Measurements from ENCODE around the gene ZNF813. TPM values are rescaled to one million over a fixed set of nuclear protein-coding genes. Genes with fewer than 3 reads are reported as not detected.

ZNF813 gene
- total and polyA plus RNA-seq, 5 donors: 0.86 to 2.4 (median 1.7) TPM

DNA sequence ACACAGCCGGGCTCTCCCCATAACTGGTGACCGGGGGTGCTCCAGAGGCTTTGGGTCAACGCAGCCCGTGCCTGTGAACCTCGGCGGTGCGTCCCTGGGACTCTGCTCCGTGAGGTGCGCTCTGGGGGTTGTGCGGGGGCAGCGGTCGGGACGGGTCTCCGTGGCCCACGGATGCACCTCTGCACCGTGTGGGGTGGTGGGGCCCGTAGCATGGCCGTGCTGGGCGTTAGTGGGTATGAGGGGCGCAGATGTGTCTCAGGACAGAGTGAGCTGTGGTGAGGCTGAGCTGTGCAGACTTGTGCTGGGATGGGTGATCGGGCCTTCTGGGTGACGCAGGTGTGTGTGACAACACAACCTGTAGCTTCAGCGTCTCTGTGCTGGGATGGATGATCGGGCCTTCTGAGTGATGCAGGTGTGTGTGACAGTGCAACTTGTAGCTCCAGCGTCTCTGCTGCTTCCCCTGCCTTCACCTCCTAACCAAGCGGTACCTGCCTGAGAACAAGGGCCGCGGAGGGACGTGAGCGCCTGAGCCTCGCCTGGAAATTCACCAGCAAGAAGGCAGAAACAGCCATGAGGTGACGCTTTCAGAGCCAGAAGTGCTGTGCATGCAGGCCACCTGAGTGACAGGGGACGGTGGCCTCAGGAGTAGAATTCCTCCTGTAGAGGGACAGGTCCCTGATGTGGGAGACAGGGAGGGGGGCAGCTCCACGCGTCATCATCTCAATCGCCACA lies 71.0 kb downstream of the ZNF813 start:
- no peaks in the 10 kb centered on the region for H3K27me3 ChIP-seq (ENCODE audit: control insufficient read depth, insufficient read depth)
- no peaks in the 10 kb centered on the region for H3K4me1 ChIP-seq (ENCODE audit: control insufficient read depth, insufficient read depth, low read length)
- intact Hi-C loops (cut with DNase I): no loop called here
- H3K4me3 ChIP-seq (ENCODE audit: low read length): peak overlapping the region; percentile 39
- WGBS: 57% methylated on average over 36 of the region's 36 CpGs
- peak overlapping the region; percentile 34 for H3K27ac ChIP-seq (ENCODE audit: low read length)
- H3K9me3 ChIP-seq (ENCODE audit: control insufficient read depth, low read length): no peaks in the 10 kb centered on the region
- peak in 1 of 2 donors; percentile 38 for ATAC-seq
- peak in 1 of 3 donors; percentile 65 for DNase-seq

DNA sequence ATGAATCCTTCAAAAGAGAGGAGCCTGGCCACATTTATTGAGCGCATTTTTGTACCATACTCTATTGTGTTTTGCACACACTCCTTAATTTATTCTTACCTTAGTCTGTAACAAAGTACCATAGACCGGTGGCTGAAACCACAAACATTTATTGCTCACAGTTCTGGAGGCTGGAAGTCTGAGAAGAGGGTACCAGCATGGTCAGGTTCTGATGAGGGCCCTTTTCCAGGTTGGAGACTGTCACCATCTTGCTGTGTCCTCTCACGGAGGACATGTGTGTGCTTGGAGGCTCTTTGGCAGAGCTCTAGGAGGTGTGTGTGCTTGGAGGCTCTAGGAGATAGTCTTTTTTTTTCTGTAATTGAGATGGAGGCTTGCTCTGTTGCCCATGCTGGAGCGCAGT lies 72.6 kb downstream of the ZNF813 start:
- Histone ChIP-seq H3K27ac (ENCODE audit: low read length) (no peak overlapping the region), H3K4me3 (ENCODE audit: low read length) (no peak overlapping the region), H3K9me3 (ENCODE audit: control insufficient read depth, low read length) (no peaks in the 10 kb centered on the region), H3K4me1 (ENCODE audit: control insufficient read depth, insufficient read depth, low read length) (no peaks in the 10 kb centered on the region), H3K27me3 (ENCODE audit: control insufficient read depth, insufficient read depth) (no peaks in the 10 kb centered on the region)
- WGBS: 83% methylated on average over 4 of the region's 4 CpGs
- ATAC-seq: no peak
- intact Hi-C loops (cut with DNase I): no loop called here
- DNase-seq: no peak

- DNase-seq (no peak), ATAC-seq (no peak)
- intact Hi-C loops (cut with DNase I): no loop called here
- 100% methylated on average over 1 of the region's 1 CpG for WGBS
- Histone ChIP-seq H3K4me3 (ENCODE audit: low read length) (no peak overlapping the region), H3K27me3 (ENCODE audit: control insufficient read depth, insufficient read depth) (no peaks in the 10 kb centered on the region), H3K27ac (ENCODE audit: low read length) (no peak overlapping the region), H3K9me3 (ENCODE audit: control insufficient read depth, low read length) (no peaks in the 10 kb centered on the region), H3K4me1 (ENCODE audit: control insufficient read depth, insufficient read depth, low read length) (no peaks in the 10 kb centered on the region)
These were observed 74.4 kb downstream of the ZNF813 start for GRCh38 chr19:53541971-53542370.

GRCh38 chr19:53545271-53546065 lies 77.9 kb downstream of the ZNF813 start:
- DNase-seq: no peak
- Histone ChIP-seq H3K9me3 (ENCODE audit: control insufficient read depth, low read length) (no peaks in the 10 kb centered on the region), H3K4me1 (ENCODE audit: control insufficient read depth, insufficient read depth, low read length) (no peaks in the 10 kb centered on the region), H3K4me3 (ENCODE audit: low read length) (no peak overlapping the region), H3K27me3 (ENCODE audit: control insufficient read depth, insufficient read depth) (no peaks in the 10 kb centered on the region), H3K27ac (ENCODE audit: low read length) (no peak overlapping the region)
- peak; percentile 29 to 39 for ATAC-seq
- intact Hi-C loops (cut with DNase I): no loop called here
- WGBS: 87% methylated on average over 25 of the region's 25 CpGs

Other genes starting within 250 kb of the ZNF813 start
- 10 to 100 TPM; 18.7 to 27.9 (median 25.7) TPM for gene ZNF677, start 212.9 kb upstream of the ZNF813 start, total RNA-seq
- gene ZNF677, start 212.9 kb upstream of the ZNF813 start, polyA plus RNA-seq: 18.8 TPM
- gene VN1R2, start 209.4 kb upstream of the ZNF813 start, total RNA-seq: not detected
- gene VN1R2, start 209.4 kb upstream of the ZNF813 start, polyA plus RNA-seq: not detected
- not detected for gene VN1R4, start 200.0 kb upstream of the ZNF813 start, total RNA-seq
- not detected for gene VN1R4, start 200.0 kb upstream of the ZNF813 start, polyA plus RNA-seq
- gene ZNF845, start 134.0 kb upstream of the ZNF813 start, total RNA-seq: 1 to 10 TPM; 3.7 to 4.8 (median 4.4) TPM
- 2.0 TPM for gene ZNF845, start 134.0 kb upstream of the ZNF813 start, polyA plus RNA-seq
- 1 to 10 TPM; 5.4 to 9.3 (median 7.1) TPM for gene ZNF525, start 102.0 kb upstream of the ZNF813 start, total RNA-seq
- 2.1 TPM for gene ZNF525, start 102.0 kb upstream of the ZNF813 start, polyA plus RNA-seq
- 1 to 10 TPM; 4.3 to 6.2 (median 4.4) TPM for gene ZNF765, start 72.6 kb upstream of the ZNF813 start, total RNA-seq
- gene ZNF765, start 72.6 kb upstream of the ZNF813 start, polyA plus RNA-seq: 2.5 TPM
- 1 to 10 TPM; 4.2 to 5.6 (median 5.1) TPM for gene ZNF761, start 35.7 kb upstream of the ZNF813 start, total RNA-seq
- gene ZNF761, start 35.7 kb upstream of the ZNF813 start, polyA plus RNA-seq: 4.4 TPM
- 10 to 100 TPM; 11.7 to 30.3 (median 15.2) TPM for gene ZNF331, start 70.4 kb downstream of the ZNF813 start, total RNA-seq
- gene ZNF331, start 70.4 kb downstream of the ZNF813 start, polyA plus RNA-seq: 22.2 TPM
- gene DPRX, start 164.3 kb downstream of the ZNF813 start, total RNA-seq: not detected
- gene DPRX, start 164.3 kb downstream of the ZNF813 start, polyA plus RNA-seq: not detected